HFF-Myc (cell line): Measurements from ENCODE around the gene ARAF.

Experiments used
- DNase-seq: peaks from one replicate; pipeline ENCODE4 v3.0.0-alpha.2; 2011; ENCODE audit warnings: low read depth; ENCODE audit errors: extremely low read depth
- H3K4me3 ChIP-seq: replicated peaks from 2 replicates; pipeline ENCODE4 v1.5.1; 2011; ENCODE audit warnings: low read depth, mild to moderate bottlenecking, control low read depth, low read length
- TF ChIP-seq, protein P1 (sequence below): IDR thresholded peaks from 2 replicates; pipeline ENCODE4 v1.5.1; 2012; ENCODE audit warnings: mild to moderate bottlenecking, low read depth, low read length, control low read depth; ENCODE audit errors: missing control alignments

The ARAF gene

DNA sequence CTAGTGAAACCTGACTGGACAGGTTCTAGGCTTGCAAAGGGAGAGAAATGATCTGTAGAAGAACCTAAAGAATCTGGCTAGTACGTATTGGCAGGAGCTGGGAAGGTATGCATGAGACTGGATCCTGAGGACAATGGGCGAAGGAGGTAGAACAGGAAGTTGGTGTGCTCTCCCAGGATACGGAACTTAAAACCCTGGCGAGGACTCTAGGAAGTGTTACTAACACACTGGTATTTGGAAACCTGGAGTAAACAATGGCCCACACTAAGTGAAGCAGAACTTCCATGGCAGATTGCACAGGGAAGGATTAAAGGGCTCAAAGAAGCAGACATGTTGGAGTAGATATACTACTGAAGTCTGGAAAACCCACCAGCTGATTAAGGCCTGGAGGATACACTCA is 49.5 kb downstream of the ARAF start:
- no peak for DNase-seq
- TF ChIP-seq, protein P1, sequence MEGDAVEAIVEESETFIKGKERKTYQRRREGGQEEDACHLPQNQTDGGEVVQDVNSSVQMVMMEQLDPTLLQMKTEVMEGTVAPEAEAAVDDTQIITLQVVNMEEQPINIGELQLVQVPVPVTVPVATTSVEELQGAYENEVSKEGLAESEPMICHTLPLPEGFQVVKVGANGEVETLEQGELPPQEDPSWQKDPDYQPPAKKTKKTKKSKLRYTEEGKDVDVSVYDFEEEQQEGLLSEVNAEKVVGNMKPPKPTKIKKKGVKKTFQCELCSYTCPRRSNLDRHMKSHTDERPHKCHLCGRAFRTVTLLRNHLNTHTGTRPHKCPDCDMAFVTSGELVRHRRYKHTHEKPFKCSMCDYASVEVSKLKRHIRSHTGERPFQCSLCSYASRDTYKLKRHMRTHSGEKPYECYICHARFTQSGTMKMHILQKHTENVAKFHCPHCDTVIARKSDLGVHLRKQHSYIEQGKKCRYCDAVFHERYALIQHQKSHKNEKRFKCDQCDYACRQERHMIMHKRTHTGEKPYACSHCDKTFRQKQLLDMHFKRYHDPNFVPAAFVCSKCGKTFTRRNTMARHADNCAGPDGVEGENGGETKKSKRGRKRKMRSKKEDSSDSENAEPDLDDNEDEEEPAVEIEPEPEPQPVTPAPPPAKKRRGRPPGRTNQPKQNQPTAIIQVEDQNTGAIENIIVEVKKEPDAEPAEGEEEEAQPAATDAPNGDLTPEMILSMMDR: no peak
- no peak overlapping the region for H3K4me3 ChIP-seq

DNA sequence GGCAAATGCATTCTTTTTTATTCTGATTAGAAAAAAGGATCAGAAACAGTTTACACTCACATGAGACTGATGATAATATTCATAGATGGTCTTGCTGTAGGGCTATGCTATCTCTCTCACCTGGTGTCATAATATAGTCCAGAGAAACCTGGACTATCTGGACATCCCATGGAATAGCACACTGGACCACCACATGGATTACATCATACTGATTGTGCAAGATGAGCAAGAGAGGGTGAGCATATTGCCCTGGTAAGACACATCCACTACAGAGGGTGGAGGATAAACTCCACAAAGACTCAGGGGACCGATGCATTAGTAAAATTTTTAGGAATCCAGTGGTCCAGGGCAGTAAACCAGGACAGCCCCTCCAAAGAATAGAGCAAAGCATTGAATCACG is 50.5 kb downstream of the ARAF start:
- H3K4me3 ChIP-seq: no peak overlapping the region
- TF ChIP-seq, protein P1: no peak
- no peak for DNase-seq

DNA sequence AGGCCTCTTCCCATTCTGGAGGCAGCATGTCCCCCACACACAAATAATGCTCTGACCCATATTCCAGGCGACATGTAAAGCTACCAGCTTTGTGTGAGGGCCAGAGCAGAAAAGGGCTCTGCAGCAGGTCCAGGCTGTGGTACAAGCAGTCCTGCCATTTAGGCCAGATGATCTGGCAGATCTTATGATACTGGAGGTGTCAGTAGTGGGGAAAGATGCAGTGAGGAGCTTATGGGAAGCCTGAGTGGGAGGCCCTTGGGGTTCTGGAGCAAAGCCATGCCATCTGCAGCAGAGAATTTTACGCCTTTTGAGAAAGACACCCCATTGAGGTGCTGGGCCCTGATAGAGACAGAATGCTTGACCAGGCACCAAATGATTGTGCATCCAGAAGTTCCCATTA is 50.9 kb downstream of the ARAF start:
- no peak overlapping the region for H3K4me3 ChIP-seq
- TF ChIP-seq, protein P1: no peak
- no peak for DNase-seq

DNA sequence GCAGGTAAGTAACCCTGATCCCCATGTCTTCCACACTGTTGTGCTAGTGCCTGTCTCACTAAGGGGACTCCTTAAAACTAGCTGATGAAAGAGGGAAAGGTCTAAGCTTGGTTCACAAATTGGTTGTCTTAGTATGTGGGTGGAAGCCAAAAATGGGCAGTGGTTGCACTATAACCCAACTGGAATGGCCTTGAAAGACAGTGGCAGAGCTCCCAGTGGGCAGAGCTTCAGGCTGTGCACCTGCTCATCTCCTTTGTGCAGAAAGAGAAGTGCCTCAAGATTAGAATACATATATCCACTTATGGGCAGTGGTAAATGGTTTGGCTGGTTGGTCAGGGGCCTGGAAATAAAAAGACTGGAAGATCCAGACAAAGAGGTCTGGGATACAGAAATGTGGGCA is 51.4 kb downstream of the ARAF start:
- no peak for DNase-seq
- TF ChIP-seq, protein P1: no peak
- H3K4me3 ChIP-seq: no peak overlapping the region

DNA sequence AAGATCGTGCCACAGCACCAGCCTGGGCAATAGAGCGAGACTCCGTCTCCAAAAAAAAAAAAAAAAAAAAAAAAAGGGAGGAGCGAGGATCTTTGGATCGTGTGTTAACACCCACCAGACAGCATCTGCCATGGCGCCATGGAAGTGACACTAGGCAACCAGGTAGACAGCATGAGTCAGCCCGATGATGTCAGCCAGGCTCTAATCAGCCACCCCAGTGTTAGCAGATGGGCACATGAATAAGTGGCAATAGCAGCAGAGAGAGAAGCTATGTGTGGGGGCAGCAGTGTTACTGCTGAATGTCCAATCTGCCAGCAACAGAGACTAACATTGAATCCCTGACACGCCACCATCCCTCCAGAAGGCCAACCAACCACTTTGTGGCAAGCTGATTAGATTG is 52.1 kb downstream of the ARAF start:
- DNase-seq: no peak
- no peak overlapping the region for H3K4me3 ChIP-seq
- TF ChIP-seq, protein P1: no peak

DNA sequence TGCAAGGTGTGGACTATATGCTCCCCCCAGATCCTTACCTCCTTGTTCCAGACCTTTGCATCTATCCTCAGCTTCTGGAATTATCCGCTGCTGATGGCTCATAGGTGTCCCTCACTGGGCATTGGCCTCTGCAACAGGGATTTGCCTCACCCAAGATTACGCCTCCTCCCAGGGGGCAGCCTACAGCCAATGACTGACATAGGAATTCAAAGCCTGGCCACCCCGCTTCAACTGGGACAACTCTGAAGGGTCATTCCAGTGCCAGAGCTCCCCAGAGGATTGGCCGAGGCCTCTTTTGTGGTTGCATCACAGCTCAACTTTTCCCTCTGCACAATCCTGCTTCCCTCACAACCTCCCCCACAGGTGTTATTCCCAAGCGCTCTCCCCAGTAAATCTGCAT is 53.6 kb downstream of the ARAF start:
- no peak for DNase-seq
- H3K4me3 ChIP-seq: no peak overlapping the region
- TF ChIP-seq, protein P1: no peak

DNA sequence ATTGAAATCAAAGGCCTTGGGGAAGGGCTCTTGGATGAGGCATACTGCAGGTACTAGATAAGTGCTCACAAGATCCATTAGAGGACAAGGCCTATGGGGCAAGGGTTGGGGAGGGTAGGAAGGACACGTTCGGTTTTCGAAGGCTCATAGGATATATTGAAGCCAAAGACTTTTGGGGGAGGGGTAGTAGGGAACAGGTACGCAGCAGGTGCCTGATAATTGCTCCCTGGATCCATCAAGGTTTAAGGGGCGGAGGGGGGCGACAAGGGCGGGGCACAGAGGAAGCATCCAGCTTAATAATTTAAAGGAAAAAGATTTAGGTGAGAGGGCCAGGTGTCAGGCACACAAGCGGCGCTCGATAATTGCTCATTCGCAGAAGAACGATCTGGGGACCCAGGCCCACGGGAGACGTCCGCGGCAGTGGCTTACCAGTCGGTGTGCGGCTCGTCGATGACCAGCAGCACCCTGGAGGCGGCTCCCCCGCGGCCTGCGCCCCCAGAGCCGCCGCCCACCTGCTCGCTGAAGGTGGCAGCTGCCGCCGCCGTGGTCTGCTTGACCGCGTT is 58.0 kb downstream of the ARAF start:
- TF ChIP-seq, protein P1: no peak
- DNase-seq: no peak
- no peak overlapping the region for H3K4me3 ChIP-seq
